Measurements from ENCODE around the gene ZDHHC18. TPM values are rescaled to one million over a fixed set of nuclear protein-coding genes. Genes with fewer than 3 reads are reported as not detected.
A peak's percentile ranks its signal among the peaks of the same experiment; 100 is the strongest.
"Not testable (repeated sequence)": the region's sequence is repeated elsewhere in the genome, so short reads cannot be mapped to it uniquely, and the experiment has no call there.

ZDHHC18 gene
- total RNA-seq, 1 donor from 2014 or later: 10.3 TPM

DNA sequence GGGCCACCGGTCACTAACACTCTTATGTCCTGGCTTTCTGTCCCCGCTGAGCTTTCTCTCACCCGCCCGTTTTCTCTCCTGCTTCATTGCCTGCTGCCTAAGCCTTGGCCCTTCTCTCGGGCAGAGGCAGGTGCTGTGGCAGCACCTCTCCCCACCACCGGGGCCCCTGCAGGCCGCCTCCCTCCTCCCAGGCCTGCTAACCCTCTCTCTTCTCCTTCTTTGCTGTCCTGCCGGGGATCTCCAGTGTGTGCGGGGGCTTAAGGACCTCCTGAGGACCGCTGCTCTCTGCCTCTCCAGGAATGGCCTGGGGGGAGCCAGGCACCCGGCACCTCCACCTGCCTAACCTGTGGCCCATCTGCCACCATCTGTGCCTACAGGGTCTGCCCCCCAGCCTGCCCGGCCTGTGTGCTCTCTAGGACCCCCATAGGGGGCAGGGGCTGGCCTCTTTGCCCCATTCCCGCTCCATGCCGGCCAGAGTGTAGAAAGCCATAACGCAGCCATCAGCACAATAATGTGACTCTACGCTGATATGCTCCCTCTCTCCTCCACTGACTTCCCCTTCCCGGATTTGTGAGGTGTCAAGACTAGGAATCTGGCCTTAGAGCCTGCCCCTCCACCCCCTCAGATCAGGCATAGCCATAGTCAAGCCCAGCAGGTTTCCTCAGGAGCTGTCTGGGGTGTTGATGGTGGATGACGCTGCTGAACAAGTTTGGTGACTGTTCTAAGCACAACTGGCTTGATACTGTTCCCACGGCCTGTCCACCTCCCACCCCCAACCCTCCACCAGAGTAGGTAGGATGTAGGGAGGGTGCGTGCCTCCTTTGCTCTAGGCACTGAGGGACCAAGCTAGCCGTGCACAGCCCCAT is 30.3 kb downstream of the ZDHHC18 start:
- ATAC-seq (no peak), DNase-seq (ENCODE audit: low spot score) (no peak)

DNA sequence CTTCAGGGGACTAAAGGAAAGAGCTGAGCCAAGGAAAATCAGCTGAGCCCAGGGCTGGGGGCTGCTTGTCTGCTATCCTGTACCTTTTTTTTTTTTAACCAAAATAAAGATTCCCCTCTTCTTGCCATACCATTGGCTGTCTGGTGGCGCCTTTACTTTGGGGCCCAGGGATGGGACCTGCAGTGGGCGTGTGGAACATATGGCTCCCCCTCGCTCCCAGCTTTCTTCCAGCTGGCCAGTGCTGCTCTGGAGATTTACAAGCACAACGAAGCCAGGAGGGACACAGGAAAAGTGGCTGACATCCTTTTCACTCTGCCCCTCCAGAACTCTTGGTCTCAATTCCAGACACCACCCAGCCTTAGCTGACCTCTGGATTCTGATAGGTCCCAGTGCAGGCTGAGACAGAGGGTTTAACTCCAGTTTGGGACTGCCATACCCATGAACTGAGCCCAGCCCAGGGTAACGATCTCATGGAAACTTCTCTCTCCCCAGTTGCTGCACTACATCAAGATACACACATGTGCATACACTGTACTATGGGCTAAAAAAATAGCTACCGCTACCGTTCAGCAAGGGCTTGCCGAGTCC is 31.1 kb downstream of the ZDHHC18 start:
- ATAC-seq: no peak
- DNase-seq (ENCODE audit: low spot score): no peak

DNA sequence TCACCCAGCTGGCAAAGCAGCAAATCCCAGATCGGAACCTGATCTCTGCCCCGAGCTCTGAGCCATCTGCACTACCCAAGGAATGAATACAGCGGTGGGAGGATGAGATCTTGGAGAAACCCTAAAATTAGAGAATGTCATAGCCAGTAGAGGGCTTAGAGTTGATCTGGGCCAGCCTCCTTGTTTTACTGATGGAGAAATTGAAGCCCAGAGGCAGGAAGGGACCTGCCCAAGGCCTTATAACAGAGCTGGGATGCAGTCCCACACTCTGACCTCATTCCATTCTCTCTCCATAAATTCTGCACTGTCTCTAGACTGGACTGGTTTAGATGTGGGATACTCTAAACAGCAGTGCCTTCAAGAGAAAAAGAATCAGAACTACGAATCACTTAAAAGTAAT is 31.7 kb downstream of the ZDHHC18 start:
- ATAC-seq (no peak), DNase-seq (ENCODE audit: low spot score) (no peak)

DNA sequence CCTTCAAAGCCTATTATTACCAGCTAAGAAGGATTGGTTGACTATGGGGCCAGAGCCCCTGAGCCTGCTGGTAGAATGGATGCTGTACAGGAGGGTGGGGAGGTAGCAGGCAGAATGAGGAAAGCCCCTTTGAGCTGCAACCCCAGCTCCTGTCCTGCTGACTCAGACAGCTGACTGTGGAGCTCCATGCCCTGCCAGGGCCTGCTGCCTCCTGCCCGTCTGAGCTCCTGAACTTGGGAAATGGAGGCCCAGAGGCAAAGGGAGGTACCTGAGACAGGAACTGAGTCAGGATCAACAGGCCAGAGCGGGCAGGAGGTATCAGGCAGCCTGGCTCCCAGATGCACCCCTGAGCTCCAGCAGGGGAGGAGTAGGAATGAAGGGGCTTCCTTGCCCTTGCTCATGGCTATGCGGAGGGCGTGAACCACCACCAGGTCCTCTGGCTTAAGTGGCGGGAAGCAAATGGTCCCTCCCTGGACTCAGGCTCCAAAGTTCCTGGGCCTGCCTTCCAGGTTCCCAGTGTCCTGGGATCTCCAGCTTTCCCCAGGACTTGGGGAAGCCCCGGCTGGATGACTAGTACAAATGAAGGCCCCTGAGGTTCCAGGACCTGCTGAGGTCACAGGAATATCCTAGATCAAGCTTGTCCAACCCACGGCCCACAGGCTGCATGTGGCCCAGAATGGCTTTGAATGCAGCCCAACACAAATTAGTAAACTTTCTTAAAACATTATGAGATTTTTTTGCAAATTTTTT is 32.6 kb downstream of the ZDHHC18 start:
- ATAC-seq (no peak), DNase-seq (ENCODE audit: low spot score) (no peak)

DNA sequence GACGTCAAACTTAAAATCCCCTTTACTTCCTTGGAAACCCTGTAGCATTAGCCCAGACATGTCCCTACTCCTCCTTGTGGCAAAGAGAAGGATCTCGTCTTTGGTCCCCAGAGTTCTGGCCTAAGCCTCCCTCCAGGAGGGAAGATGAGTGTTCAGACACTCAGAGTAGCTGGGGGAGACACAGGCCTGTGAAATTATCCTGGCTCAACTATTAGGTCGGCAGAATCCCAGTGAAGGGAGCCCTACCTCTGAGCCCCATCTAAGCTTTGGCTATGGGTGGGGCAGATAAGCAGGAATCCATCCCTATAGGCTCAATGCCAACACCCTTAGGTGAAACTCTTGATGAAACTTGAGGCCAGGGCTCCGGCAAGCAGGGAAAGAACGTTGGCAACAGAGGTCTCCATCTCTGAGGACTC is 34.8 kb downstream of the ZDHHC18 start:
- ATAC-seq (no peak), DNase-seq (ENCODE audit: low spot score) (no peak)

DNA sequence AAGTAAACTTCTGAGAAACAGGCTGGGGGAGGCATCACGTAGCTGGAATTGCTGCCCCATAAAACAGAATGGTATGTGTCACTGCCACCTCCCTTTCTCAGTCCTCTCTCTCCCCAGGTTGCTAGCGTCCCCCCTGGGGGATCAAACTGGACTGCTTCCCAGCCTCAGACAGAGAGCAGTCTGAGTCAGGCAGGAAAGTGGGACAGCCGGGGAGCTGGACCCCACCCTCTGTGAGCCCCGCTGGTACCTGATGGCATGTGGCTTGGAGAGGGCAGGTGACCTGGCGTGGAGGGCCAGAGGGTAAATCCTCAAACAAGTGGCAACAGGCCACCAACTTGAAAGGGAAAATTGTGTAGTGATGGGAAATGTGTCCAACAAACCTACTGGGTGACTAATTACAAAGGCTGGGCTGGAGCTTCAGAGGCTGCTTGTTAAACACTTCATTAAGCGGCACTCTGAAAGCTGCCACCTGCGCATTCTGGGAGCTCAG is 35.4 kb downstream of the ZDHHC18 start:
- ATAC-seq (no peak), DNase-seq (ENCODE audit: low spot score) (no peak)

DNA sequence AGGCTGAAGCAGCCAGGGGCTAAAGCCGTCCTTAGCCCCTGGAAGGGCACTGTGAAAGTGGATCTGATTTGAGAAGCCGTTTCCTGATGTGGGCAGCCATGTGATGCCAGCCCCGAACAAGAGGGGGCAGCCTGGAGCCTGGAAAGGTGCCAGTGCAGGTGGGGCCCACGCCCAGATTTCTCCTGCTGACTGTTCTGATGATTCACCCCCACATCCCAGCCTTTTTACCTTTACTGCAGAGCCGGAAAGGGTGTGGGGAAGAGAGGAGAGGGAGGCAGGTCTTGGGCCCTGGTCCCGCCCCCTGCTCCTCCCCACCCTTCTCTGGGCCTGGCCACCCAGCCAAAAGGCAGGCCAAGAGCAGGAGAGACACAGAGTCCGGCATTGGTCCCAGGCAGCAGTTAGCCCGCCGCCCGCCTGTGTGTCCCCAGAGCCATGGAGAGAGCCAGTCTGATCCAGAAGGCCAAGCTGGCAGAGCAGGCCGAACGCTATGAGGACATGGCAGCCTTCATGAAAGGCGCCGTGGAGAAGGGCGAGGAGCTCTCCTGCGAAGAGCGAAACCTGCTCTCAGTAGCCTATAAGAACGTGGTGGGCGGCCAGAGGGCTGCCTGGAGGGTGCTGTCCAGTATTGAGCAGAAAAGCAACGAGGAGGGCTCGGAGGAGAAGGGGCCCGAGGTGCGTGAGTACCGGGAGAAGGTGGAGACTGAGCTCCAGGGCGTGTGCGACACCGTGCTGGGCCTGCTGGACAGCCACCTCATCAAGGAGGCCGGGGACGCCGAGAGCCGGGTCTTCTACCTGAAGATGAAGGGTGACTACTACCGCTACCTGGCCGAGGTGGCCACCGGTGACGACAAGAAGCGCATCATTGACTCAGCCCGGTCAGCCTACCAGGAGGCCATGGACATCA is 36.5 kb downstream of the ZDHHC18 start, which contains the start of gene SFN:
TSS of gene SFN (plus strand) at position 369 of the 904 bp plus-strand sequence. CDS start at position 433, 64 bp downstream.
- DNase-seq (ENCODE audit: low spot score) (no peak), ATAC-seq (no peak)

DNA sequence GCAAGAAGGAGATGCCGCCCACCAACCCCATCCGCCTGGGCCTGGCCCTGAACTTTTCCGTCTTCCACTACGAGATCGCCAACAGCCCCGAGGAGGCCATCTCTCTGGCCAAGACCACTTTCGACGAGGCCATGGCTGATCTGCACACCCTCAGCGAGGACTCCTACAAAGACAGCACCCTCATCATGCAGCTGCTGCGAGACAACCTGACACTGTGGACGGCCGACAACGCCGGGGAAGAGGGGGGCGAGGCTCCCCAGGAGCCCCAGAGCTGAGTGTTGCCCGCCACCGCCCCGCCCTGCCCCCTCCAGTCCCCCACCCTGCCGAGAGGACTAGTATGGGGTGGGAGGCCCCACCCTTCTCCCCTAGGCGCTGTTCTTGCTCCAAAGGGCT is 37.2 kb downstream of the ZDHHC18 start:
- DNase-seq (ENCODE audit: low spot score): no peak
- ATAC-seq: no peak

DNA sequence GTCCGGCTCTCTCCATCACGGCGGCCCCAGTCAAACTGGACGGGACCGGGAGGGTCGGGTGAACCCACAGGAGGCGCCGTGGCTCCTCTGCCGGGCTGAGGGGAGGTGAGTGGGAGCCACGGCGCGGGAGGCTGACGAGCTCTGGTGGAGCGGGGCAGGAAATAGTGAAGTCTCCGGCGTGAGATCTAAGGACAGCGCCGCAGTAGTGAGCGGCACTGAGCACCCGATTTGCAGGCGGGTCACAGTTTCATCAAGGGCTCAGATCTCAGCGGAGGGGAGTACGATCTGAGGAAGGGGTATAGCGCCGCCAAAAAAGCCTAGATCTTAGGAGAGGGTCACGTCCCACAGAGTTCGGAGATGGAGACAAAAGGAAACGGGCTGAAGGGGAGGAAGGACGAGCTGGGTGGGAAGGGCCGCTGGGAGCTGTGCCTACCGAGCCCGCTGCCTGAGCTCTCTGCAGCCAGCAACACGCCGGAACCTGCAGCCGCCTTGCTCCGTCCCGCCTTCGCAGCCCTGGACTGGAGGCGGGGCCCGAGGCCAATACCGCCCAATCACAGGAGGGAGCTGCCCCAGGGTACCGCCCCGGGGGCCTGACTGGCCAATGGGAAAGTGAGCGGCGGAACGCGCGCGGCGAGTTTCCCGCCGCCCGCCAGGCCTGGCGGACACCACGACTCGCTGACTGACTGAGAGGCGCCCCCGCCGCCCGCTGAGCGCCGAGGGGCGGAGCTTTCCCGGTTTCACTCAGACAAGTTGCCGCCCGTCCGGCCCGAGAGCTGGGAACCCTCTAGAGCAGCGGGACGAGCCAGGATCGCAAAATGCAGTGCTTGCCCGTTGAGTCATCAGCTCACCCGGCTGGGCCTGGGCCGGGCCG is 38.4 kb downstream of the ZDHHC18 start:
- DNase-seq (ENCODE audit: low spot score) (peak; percentile 98), ATAC-seq (peak; percentile 96)

DNA sequence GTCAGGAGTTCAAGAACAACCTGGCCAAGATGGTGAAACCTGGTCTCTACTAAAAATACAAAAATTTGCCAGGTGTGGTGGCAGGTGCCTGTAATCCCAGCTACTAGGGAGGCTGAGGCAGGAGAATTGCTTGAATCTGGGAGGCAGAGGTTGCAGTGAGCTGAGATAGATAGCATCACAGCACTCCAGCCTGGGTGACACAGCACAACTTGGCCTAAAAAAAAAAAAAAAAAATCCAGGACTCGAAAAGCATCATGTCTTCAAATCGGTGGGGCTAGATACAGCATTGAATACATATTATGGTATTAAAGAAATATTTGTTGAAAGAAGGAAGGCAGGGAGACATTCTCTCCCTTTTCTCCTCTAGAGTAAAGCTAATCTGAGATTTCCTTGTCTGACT is 46.6 kb downstream of the ZDHHC18 start:
- not testable (repeated sequence) for ATAC-seq; DNase-seq (ENCODE audit: low spot score)

DNA sequence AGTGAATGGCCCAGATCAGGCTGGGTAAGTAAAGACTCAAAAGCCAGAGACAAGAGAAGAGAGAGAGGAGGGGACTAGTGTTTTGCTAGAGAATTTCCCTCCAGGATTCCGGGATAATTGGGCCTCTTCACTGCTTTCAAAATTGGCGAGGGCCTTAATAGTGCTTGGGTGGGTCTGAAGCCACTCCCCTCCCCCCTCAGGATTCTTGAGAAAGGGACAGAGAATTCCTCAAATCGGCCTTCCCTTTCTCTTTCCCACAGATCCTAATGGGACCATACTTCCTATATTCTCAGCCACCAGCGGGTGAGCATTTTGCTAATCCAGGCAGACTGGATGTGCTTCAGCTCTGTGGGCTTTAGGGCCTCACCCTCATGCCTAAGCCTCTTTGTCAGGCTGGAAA is 48.4 kb downstream of the ZDHHC18 start:
- ATAC-seq (no peak), DNase-seq (ENCODE audit: low spot score) (no peak)

DNA sequence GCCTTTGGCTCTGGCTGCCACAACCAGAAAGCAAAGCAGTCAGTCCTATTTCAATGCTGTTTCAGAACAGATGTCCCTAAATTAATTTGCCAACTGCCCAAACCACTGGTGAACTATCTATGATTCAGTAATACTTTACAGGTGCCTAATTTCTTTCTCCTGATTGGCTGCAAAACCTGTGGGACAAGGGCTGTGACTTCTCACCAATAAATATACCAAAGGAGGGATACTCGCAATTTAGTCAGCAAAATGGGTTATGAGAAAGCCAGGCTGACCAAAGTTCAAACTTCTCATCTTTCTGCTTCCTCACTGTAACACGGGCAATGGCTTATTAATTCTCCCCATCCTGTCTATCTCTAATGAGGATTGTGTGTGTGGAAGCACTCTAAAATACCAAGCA is 50.8 kb downstream of the ZDHHC18 start:
- no peak for DNase-seq (ENCODE audit: low spot score)

DNA sequence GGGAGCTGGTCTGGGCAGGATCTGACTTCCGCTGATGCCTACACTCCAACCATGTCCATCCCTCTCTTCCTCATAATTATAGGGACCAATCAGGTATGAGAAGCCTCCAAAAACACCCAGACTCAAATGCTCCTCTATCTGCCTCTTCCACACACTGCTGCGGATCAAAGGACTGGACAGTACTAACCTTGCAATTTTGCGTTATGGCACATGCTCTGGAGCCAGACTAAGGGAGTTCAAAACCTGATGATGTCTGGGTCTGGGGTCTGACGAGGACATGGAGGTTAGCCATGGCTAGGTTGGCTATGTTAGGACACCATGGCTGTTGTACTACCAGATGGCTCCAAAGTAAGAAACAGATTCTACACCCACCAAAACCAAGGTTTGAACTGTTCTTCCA is 53.3 kb downstream of the ZDHHC18 start:
- no peak for ATAC-seq
- DNase-seq (ENCODE audit: low spot score): no peak

More for the DNA sequence above, 50.8 kb downstream of the ZDHHC18 start:
- no peak for ATAC-seq

DNA sequence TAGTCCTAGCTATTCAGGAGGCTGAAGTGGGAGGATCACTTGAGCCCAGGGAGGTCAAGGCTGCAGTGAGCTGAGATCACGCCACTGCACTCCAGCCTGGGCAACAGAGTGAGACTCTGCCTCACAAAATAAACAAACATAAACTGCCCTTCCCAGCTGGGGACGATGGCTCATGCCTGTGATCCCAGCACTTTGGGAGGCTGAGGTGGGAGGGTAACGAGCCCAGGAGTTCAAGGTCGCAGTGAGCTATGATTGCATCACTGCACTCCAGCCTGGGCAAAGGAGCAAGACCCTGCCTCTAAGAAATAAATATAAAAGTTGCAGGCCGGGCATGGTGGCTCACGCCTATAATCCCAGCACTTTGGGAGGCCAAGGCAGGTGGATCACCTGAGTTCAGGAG is 55.1 kb downstream of the ZDHHC18 start:
- peak; percentile 18 for ATAC-seq
- not testable (repeated sequence) for DNase-seq (ENCODE audit: low spot score)

DNA sequence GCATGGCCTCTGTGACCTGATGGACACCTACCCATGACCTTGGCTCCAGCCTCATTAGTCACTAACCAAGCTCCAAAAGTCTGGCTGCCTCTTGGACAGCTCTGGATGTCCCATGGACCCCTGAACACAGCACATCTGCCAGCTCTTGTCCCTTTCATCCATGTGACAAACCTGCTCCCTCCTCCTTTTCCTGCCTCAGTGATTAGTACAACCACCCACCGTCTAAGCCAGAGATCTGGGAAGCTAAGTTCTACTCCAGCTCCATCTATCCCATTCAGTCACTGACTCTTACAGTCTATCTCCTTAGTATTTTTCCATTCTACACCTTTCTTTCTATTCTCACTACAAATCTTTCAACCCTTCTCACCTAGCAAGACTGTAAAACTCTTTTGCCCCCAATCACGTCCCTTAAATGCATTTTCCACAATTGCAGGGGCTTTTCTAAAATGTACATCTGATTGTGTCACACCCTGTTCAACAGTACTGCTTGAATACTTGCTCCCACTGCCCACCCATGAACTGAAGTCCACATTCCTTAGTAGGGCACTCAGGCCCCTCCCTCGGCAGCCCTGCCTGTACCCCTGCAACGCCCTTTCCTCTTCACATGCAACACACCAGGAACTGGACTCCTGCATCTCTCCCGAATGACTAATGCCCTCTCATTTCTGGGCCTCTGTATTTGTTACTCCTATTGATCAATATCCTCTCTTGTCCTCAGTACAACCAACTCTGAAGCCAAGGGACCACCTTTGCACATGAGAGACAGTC is 56.4 kb downstream of the ZDHHC18 start:
- ATAC-seq (no peak), DNase-seq (ENCODE audit: low spot score) (no peak)

DNA sequence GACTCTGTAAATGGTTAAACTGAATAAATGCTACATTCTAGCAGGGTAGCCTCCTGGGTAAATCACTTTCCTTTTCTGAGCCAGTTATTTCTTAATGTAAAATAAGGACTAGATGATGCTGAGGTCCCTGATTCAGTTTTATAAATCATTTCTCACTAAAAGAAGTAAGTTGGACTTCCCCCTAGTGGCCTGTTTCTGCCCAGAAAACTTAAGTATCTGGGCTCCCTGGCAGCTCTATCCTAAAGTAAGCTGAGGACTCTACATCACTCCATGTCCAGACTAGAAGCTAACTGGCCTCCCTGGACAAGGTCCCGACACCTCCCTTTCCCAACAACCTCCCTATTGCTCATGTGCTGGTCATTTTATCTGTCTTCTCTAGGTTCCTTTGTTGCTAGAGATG is 60.6 kb downstream of the ZDHHC18 start:
- DNase-seq (ENCODE audit: low spot score) (no peak), ATAC-seq (no peak)

DNA sequence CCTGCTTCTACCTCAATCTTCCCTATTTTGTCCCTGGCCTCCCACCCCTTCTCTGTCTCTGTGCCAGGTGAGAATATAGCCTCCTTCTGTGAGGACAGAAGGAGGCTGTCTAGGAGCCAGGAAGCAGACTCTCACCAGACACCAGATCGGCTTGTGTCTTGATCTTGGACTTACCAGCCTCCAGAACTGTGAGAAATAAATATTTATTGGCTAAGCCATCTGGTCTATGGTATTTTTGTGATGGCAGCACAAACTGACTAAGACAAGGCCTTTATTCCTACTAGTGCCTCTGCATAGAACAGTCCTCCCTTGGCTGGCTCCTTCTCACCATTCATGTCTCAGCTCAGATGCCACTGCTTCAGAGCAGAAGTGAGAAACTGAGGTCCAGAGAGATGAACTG is 61.7 kb downstream of the ZDHHC18 start:
- no peak for ATAC-seq
- no peak for DNase-seq (ENCODE audit: low spot score)

DNA sequence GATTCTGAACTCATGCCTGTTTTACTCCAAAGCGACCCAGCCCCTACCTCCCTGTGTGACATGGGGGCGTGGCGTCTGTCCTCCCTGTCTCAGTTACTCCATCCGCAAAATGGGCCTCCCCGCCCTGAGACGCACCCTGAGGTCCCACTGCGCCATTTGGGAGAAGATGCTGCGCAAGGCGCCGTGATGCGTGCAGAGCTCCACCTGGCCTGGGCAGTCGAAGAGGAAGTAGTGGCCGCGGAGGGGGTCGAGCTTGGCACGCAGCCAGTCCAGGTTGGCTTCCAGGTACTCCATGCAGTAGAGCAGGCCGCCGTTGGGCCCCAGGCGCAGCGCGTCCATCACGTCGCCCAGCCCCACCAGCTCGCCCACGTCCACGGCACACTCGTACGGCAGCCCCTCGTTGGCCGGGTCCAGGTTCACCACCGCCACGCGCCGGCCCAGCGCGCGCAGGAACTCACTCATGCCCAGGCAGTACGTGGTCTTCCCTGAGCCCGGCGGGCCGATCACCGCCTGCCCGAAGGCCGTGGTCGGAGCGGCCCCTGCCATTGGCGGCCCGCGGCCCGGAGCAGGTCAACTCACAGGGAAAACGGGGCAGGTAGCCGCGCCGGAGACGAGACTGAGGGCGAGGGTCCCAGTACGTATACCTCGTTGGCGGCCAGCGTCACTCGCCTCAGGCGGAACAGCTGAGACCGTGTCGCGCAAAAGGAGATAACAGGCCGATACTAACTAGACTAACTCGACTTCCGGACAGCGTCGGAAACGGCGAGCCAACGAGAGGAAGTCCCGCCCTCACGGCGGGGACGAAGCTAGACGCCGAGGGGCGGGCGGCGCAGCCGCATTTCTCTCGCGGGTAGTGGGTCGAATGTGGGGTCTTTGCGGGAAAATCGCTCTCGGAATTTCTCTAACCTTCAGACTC is 63.3 kb downstream of the ZDHHC18 start, which contains the start of gene GPN2:
TSS of gene GPN2 (minus strand) at position 733 of the 916 bp plus-strand sequence. CDS start at position 546, 187 bp downstream.
- ATAC-seq: peak; percentile 94
- DNase-seq (ENCODE audit: low spot score): peak; percentile 85
